Pulmonary artery endothelial cell (primary cell): ENCODE measurements around the gene POMGNT2. TPM values are rescaled to one million over a fixed set of nuclear protein-coding genes. Genes with fewer than 3 reads are reported as not detected.
"Not testable (repeated sequence)": the region's sequence is repeated elsewhere in the genome, so short reads cannot be mapped to it uniquely, and the experiment has no call there.

Source experiments
- DNase-seq: peaks from one replicate; pipeline ENCODE4 v3.0.0-alpha.2; 2011; ENCODE audit warnings: low read depth, low spot score
- total RNA-seq: library from RNA; depleted of rRNA; stranded (reverse); fragments of >200 nt; gene quantifications from 2 replicates; pipeline ENCODE4 v1.2.3, GENCODE V29; 2014

Gene POMGNT2
- total RNA-seq, 1 donor from 2014 or later = 6.5 TPM

DNA sequence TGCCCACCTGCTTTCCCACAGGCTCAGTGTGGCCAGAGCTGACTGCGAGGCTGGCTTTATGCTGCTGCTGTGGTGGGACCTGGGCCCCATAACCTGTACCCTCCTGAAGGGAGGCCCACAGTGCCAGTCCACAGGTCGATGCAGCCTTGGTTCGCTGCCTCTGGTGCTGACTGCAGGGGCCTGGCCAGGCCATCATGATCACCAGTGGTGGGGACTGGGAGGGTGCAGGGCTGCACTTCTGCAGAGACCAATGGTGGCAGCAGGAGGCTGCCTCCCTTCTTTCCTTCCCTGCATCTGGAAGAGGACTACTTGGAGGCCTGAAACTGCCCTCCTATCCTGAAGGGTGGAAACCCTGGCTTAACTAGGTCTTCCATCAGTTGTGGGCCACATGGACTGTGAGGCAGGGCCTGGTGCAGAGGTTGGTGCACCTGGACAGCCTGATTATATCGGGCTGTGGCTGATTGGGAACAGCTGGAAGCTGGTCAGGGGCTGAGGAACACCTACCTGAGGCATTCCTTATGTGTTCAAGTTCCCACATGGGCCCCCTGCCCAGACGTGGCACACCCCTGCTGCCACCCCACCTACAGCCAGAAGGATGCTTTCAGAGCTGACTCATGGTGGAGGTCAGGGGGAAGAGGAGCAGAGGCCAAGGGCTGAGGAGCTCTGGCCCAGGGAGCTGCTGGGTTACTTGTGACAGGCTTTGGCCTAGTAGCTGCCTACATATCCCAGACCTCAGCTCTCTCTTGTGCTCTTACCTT, 29.8 kb downstream of the POMGNT2 start:
- DNase-seq = no peak

DNA sequence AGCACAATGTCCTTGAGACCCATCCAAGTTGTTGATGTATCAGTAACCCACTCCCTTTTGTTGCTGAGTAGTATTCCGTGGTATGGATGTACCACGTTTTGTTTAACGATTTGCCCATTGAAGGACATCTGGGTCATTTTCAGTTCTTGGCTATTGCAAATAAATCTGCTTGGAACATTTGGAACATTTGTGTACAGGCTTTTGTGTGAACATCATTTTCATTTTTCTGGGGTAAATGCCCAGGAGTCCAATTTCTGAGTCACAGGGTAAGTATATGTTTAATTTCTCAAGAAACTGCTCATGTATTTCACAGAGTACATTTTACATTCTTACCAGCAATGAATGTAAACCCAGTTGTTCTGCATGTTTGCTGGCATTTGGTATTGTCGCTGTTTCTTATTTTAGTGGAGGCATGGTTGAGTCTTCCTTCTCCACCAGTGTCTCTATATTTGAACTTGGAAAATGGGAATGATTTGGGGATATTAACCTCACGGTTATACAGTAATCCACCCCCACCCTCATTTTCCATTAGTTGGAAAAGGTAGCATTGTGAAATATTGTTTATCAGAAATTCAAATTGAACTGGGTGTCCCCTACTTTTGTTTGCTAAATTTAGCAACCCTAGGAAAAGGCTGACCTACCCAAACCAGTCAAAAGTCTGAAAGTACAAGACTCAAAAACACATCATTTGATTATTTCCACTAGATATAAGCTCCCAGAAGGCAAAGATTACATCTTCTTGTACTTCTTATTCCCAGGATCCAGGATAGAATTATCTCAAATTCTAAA, 30.8 kb downstream of the POMGNT2 start:
- no peak for DNase-seq

DNA sequence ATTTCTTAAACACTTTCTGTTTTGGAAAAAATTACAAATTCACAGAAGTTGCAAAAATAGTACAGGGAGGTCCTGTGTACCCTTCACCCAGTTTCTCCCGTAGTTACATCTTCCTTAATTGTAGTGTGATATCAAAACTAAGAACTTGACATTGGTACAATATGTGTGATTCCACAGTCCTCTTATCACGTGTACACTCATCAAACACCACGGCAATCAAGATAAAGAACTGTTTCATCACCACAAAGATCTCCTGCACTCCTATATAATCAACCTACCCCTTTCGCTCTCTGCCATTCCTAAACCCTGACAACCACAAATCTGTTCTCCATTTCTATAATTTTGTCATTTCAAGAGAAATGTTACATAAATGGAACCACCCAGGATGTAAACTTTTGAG, 31.4 kb downstream of the POMGNT2 start:
- no peak for DNase-seq

DNA sequence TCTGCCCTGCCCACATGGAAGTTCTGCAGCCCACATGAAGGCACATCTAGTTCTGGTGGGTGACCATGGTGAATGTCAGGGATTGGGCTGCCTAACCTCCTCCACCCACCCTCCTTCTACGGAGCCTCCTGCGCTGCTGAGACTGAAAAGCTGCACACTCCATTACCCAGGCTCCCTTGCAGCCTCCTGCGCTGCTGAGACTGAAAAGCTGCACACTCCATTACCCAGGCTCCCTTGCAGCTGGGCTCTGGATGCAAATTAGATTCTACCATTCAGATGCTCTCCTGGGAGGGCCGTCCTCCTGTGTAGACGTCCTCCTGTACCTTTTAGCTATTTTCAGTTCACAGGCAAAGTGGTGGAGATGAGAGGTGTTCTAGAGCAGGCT, 32.1 kb downstream of the POMGNT2 start:
- DNase-seq = no peak

DNA sequence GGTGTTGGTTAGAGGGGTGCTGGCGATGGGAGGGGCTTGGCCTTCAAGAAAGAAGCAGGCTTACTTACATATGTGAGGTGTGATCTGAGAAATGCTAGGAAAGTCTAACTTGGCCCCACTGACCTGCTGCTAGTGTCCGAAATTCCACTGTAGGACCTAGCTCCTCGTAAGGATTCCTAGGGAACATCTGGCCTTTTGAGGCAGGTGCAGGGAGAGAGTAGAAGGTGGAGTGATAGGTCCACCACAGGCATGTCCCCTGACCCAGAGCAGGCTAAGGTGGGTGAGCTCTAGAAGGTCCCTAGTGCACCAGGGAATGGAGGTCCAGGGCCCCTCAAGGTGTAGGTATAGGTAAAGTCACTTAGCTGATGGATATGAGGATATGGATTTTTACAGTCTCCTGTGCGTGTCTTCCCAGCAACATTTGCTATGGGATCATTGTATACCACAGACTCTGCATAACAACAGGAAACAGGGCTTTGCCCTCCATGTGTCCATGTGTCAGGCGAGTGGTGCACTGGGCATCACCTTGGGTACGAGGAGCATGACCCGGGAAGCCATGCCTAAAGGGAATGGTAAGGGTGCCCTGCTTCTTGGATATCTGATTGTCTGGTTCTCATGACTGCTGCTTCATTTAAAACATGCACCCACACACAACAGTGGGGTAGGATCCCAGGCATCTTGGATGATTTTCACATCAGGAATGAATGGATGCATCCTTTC, 32.6 kb downstream of the POMGNT2 start:
- no peak for DNase-seq

DNA sequence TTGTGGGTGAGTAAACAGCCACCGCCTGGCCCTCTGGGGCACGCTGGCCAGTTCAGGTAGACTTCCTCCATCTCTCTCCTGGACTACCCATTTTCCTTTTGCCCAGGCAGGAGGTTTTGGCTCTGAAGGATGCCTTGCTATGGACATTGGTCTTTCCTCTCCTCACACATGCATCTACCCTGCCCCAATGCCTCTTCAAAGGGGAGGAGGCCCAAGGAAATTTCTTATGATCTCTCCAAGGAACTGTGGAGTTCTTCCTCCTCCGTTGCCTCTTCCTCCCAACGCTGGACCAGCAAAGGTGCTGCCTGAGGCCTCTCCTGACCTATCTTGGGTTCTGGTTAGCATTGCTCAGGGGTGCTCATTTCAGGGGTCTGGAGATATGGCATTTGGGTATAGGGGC, 33.5 kb downstream of the POMGNT2 start:
- no peak for DNase-seq

DNA sequence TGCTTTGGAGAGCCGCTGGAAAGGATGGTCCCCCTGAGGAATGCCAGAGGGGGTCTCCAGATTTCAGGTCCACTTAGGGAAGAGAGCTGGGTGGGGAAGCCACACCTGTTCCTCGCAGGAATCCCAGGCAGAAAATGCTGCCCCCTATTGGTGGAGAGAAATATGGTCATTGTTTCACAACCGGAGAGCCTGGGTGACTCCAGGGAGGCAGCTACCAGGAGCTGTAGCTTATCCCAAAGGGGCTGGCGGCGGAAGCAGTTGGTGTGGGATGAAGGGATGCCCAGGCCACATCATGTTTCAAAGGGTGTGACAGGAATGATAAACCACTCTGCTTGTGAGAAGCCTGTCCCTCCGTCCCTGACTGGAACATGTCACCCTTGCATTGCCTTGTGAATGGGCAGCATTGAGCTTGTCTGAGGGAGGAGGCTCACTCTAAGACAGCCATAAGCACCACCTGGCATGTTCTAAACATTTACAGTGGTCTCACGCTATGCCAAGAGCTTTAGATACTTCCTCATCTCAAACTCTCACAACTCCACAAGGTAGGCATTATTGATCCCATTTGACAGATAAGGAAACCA, 34.5 kb downstream of the POMGNT2 start:
- DNase-seq = no peak

DNA sequence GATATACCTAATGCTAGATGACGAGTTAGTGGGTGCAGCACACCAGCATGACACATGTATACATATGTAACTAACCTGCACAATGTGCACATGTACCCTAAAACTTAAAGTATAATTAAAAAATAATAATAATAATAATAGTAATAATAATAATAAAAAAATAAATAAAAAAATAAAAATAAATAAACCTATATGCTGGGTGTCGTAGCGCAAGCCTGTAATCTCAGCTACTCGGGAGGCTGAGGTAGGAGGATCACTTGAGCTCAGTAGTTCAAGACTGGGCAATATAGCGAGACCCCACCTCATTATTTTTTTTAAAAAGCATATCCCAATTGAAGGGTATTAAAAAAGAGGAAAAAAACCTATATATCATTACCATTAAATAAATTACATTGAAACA, 35.2 kb downstream of the POMGNT2 start:
- DNase-seq = not testable (repeated sequence)

DNA sequence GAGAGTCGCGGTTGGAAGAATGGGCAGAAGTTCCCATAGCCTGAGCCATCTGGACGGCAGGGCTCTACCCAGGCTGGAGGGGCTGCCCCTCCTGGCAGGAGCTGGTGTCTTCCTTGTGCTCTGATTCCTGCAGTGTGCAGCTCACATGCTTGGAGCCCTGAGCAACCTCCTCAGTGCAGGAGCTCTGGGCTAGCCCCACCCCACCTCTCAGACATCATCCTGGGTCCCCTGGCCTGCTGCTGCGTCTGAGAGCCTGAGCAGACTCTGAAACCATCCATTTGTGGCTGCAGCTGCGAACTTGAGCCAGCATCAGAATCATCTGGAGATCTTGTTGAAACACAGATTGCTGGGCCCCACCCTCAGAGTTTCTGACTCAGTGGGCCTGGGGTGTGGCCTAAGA, 42.8 kb downstream of the POMGNT2 start:
- DNase-seq = no peak

DNA sequence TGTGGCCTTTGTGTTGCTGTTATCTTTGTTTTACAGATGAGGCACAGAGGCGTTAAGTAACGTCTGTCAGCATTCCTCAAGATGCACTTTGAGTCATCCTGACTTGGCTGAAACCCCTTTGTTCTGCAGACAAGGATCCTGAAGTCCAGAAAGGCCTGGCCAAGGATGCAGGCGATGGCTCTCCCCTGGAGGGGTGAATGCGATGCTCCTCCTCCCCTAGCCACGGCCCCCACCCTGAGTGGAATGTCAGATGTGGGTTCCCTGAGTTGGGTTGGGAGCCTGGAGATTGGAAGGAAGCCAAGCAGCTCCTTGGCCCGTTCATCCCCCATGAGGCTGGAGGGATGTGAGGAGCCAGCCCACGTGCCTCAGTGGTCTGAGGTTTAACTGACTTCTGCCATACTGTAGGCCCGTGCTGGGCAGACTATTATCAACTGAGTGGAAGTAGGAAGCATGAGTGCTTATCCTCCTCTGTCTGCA, 43.3 kb downstream of the POMGNT2 start:
- DNase-seq = no peak

DNA sequence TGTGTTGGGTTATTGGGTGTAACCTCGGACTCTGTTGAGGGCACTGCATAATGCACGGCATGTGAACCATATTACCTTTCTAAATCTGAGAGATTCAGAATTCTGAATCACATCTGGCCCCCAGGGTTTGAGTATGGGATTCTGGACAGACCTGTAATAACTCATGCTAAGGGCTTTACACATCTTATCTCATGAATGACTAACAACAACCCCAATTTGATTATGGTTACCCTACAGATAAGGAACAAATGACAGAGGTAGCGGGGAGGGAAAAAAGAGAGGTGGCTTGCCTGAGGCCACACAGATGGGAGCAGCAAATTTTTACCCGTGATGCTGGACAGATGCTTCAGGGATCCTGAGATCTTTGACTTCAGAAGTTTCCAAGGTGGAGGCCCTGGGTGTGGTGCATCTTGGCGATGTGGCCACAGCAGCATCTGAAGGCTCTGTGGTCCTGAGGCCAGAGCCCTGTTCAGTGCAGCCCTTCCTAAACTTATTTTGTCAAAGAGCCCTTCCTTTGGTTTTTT, 43.8 kb downstream of the POMGNT2 start:
- no peak for DNase-seq

DNA sequence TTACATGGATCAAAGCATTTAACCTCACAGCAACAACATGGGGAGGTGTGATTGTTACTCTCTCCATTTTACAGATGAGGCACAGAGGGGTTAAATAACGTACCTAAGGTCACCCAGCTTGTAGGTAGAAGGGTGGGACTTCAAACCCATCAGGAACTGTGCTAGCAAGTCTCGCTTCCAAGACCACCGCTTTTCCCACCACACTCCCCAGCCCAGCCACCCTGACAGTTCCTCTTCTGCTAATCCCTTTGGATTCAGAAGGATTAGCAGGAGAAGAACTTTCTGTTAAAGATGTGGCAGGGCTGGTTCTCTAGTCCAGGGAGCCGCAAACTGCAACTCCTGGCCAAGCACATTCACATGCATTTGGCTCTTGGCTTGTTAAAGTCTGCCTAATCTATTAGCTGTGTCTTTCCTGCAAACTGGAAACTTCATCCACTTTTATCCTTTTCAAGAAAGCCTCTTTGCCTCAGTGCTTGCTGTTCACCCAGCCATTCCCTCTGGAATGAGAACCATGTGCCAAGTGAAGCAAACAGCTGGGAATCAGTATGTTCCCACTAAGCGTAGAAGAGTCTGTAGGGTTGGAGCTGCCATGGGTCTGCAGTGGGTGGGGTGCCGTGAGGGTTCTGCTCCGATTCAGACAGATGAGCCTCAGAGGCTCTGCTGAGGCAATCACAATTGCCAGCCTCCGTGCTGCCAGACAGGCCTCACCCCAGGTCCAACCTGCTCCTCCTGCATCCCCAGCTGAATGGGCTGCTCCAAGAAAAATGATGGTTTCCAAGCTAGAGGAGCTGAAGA, 44.6 kb downstream of the POMGNT2 start:
- no peak for DNase-seq

DNA sequence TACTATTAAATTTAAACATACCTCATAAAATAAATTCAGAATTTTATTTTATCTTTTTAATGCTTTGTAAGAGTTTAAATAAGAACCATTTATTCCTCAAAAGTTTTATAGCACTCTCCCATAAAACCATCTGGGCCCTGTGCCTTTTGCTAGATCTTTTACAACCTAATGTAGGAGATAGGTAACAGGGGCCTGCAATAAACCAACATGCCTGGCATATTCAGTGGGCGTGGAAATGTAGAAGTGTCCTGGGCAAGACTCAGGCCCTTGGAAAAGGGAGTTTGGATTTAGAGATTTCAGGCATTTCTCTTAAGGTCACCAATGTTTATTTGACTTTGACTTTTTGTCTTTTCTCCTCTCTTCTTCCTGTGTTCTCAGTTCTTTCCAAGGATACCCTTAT, 46.4 kb downstream of the POMGNT2 start:
- DNase-seq = no peak

DNA sequence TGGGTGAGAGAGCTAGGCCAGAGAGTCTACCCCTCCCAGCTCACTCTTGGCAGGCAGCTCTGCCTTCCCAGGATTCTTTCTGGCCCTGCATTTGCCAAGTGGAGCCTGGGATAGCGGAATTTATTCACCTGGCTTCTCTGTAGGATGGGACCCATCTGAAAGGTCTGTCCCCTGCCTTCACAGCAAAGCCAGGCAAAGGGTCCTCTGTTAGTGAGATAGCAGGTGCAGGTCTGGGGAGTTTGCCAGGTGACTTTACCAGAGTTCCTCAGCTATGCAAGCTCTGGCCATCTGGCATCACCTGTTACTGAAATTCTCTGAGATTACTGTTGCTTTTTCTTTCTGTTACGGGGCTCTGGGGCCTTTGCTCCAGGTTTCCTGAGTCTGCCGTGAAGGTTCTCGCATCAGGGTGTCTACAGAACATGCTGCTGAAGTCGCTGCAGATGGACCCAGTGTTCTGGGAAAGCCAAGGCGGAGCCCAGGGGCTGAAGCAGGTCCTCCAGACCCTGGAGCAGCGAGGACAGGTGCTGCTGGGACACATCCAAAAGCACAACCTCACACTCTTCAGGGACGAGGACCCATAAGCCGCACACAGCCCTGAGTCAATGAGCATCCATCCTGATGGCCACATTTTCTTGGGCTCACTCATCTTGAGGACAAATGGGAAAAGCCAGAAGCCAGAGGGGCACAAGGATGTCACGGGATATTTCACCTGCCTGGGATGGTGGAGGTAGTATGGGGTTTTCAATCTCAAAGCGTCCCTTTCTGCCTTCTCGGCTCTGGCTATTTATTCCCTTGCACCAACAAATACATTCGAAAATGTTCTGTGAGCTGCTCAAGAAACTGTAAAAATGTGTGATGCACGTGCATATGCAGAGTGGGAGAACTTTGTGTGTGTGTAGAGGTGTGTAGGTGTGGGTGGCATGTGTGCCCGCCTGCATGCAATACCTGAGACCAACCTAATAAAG, 49.8 kb downstream of the POMGNT2 start:
- DNase-seq = no peak

DNA sequence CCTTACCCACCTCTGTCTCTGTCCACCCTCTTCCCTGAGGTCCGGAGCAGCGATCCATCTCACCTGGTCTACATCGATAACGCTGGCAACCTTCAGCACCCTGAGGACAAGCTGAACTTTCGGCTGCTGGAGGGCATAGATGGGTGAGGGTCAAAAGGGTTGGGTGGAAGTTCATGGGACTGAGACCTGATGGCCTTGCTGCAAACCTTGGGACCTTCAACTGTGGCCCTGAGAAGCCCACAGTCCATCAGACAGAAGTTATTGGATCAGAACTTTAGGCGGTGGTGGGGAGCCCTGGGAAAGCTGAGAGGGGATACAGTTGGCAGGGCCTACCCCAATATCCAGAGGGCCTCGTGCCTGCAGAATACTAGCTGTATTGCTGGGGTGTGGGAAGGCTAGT, 50.5 kb downstream of the POMGNT2 start:
- DNase-seq = no peak

DNA sequence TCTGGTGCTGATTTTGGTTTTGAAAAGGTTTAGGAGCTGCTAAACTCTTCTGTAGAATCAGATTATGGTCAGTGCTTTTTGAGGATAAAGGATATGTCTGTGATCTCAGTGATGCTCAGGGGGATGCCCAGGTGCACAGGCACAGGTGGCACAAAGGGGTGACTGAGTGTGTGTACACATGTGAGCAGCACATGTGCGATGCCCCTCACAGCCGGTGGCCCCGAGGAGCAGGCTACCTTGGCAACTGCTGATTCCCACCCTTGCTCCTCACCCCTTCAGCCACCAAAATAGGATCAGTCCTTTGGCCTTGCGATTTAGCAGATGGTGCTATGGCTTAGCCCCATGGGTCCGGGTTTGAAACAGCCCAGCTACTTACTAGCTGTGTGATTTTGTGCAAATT, 51.1 kb downstream of the POMGNT2 start:
- no peak for DNase-seq

DNA sequence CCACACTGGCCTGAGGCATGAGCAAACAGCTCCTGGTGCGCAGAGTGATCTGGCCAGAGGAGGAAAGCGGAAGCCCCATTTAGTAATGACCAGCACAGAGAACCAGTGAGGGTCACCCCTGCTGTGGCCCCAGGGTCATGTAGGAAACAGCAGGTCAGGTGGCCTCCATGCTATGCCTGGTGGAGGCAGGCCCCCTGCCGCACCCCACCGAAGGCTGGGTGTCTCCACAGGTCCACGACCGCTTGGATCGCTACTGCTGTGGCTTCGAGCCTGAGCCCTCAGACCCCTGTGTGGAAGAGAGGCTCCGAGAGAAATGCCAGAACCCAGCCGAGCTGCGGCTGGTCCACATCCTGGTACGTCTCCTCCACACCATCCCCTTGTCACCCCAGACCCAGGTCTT, 52.6 kb downstream of the POMGNT2 start:
- DNase-seq = no peak

DNA sequence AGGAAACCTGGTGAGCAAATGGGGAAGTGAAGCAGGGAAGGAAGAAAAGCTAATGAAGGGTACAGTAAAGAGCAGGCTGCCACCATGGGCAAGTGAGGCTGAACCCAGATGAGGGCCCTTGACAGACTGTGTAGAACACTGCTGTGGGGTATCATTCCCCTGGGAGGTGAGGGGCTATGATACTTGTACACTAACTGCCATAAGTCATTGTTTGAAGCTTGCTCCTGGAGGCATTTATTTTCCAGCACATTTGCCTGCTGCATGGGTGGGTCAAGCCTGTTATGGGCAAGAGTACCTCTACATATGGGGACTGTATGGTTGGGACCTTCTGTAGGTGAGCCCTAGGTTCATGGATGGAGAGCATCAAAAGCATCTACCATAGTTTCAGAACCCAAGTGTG, 57.4 kb downstream of the POMGNT2 start:
- no peak for DNase-seq

DNA sequence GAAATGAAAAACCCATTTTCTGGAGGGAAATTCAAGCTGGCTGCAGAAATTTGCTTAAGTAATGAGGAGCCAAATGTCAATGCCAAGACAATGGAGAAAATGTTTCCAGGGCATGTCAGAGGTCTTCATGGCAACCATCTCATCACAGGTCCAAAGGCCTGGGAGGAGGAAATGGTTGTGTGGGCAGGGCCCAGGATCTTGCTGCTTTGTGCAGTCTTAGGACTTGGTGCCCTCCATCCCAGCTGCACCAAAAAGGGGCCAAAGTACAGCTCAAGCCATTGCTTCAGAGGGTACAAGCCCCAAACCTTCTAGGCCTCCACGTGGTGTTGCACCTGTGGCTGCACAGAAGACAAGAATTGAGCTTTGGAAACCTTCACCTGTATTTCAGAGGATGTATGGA, 59.3 kb downstream of the POMGNT2 start:
- DNase-seq = no peak

DNA sequence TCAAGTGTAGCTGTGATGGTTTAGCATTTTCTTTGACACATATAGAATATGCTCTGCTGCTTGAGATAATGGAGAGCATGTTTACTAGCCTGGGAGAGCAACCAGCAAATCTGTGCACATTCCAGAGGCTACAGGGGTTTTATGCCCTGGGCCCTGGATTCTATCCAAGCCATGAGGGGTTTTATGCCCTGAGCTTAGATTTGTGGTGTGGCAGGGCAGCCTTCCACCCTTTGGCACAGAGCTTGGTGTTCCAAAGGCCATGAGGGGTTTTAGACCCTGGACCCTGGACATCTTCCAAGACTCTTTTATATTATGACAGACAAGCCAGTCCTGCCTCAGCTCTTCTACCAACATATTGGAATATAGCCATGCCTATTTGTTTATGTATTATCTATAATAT, 60.8 kb downstream of the POMGNT2 start:
- DNase-seq = not testable (repeated sequence)
